GM19193 (cell line): ENCODE results near the gene PPTC7.

Source experiments
- POLR2A ChIP-seq: IDR thresholded peaks from 4 replicates; pipeline ENCODE4 v1.6.1; 2011; ENCODE audit not compliant: insufficient read depth, insufficient read length; ENCODE audit errors: extremely low read depth

PPTC7 gene

DNA sequence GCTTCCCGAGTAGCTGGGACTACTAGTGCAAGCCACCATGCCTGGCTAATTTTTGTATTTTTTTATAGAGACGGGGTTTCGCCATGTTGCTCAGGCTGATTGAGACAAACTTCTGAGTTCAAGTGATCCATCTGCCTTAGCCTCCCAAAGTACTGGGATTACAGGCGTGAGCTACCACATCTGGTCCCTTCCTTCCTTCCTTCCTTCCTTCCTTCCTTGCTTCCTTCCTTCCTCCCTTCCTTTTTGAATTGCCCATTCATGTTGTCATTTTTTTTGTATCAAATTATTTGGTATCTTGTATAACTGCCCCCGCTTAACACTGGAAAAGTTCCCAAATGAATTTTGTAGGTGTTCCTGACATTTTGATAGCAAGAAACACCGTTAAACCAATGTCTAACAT lies 69.3 kb downstream of the PPTC7 start:
- no peak for TF ChIP-seq POLR2A

DNA sequence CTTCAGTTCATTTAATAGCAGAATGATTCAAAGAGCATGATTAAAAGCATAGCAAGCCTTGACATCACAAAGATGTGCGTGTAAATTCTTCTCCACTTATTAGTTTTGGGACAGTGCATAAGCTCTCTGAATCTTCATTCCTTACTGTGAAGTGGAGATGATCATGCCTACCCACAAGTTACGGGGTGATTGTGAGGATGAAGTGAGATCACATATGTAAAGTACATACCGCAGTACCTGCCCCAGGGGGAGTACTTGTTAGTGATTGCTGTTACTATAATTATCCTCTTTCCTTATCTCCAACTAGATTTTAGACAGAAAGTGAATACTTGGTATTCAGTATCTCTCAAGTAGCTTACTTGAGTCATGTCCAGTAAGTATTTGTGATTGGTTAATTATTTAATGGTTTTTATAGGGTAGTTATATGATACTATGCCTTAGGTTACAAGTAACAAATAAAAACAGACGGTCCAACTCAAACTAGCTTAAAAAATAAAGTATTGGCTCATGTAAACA lies 75.0 kb downstream of the PPTC7 start:
- no peak for TF ChIP-seq POLR2A

DNA sequence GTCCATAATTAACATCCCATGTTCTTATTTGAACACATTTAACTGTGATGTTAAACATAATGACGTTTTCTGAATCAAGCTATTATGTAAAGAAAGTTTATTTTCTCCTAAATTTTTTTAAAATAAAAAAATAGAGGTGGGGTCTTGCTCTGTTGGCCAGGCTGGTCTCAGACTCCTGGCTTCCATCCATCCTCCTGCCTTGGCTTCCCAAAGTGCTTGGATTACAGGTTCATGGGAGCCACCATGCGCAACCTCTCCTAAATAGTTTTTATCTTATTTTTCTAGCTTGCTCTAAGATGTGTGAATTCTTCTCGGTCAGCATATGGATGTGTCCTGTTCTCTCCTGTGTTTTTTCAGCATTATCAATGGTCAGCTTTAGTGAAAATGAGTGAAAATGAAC lies 77.8 kb downstream of the PPTC7 start:
- no peak for TF ChIP-seq POLR2A

DNA sequence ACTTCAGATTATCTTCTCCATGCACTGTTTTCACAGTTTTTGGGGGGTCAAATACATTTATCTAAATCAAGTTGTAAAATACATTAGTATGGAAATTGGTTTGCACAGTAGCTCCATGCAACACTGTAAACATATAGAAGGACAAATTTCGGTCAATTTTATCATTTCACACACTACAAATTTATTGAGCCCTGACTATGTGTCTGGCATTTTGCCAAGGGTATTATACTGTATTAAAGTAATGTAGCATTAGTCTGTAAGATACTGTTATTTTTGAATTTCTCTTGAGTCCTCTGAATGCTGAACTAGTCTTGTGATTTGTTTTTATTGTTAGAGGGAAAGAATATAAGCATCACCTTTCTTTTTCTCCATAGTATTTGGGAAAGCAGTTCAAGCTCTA lies 79.7 kb downstream of the PPTC7 start:
- TF ChIP-seq POLR2A, result no peak

DNA sequence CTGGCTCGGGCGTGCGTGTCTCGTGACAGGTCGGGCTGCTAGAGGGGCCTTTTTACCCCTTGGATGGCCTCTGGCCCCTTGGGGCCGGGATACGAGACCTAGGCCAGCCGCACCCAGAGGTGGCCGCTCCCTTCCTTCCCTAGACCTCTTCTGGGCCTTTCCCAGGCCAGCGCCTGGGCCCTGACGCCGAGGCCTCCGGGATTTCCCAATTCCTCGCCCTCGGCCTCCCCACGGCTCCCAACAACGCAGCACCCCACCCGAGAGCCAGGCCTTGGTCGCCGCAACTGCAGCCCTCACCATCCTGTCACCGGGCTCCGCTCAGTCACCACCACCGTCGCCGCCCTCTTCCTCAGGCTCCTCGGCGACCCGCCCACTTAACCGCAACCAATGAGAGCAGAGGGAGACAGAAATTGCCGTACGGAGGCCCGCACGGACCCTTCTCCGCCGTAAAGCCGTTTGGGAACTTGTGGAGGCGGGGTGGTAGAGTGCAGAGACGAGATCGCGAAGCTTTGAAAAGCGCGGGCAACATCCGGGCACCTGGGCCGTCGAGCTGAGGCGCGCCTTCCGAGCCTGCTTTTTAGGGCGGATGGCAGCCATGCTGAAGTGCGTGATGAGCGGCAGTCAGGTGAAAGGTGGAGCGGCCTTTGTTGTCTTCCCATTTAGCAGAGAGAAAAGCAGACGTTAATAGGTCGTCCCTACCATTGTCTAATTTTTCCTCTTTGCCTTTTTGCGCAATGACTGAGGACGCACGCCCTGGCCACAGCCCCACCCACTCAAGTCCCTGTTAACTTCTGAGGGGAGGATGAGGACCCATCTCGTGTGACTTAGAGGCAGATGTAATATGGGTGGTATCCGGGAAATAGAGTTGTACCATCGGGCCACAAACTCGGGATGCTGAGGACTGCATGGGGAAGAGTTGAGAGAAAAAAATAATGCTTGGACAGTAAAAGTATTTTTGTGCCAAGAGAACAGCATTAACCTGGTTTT lies 81.1 kb downstream of the PPTC7 start, which contains the start of the genes RAD9B and VPS29:
Gene RAD9B, plus strand, starts transcription at position 580 of the 987 bp plus-strand sequence. Its CDS starts 7 bp downstream, at position 587.
Gene VPS29, minus strand, starts transcription at position 360 of the 987 bp plus-strand sequence. Its CDS starts 60 bp downstream, at position 300.
- TF ChIP-seq POLR2A, result peak; percentile 97

DNA sequence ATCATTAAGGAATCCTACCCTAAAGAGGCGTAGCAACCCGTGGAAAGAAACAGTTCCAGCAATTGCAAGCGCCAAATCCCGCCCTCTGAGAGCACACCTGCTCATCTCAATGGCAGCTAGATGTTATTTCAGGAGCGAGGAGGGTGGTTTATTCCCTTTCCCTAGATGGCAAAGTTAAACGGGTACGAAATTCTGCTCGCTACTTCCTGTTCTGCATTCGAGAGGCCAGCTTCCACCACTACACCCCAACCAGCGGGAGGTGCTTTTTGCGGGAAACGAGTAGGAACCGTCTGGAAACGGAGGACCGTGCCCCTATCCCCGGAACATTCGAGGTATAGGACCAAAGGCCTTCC lies 81.7 kb downstream of the PPTC7 start:
- no peak for TF ChIP-seq POLR2A

DNA sequence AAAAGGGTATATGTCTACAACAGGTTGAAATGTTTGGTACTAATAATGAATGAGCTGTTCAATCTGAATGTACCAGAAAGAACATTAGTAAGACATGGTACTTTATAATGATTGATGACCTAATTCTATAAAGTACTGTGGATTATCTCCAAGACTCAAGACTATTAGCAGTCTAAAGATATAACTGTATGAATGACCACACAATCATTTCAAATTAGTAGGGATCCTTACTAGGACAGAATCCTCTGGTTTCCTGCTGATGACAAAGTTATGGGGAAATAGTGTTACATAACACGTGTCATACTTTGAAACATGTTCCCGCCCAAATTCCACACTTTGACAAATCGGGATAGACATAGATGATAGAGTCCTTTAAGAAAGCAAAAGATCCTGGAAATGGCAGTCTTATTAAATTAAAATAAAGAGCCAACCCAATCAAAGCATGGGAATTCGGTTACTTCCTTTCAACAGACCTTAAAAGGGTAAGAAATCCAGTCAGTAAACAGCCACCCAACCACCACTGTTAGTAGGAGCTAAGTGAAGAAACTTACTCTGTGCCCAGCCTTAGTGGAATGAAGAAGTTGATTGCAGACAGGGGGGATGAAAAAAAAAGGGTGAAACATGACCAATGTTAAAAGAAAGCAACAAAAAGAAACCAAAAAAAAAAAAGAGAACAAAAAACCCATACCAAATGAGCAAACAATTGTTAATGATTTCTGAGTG lies 84.0 kb downstream of the PPTC7 start:
- TF ChIP-seq POLR2A, result no peak
